Measurements from ENCODE around the gene LCE7A. TPM values are rescaled to one million over a fixed set of nuclear protein-coding genes. Genes with fewer than 3 reads are reported as not detected.

Gene LCE7A
- total and polyA plus RNA-seq, 2 of the 4 experiments (the other 2 are of a cell fraction) = not detected

GRCh38 chr1:152870831-152871730 lies 11.3 kb downstream of the LCE7A start:
- Histone ChIP-seq H4K5ac (ENCODE audit: low read depth, low read length) (no peak overlapping the region), H4K20me1 (ENCODE audit: insufficient read depth, low read length) (no peaks in the 10 kb centered on the region), H2AFZ (replicated peaks; ENCODE audit: low read length, poor library complexity) (no peak overlapping the region), H3K27ac (ENCODE audit: insufficient read depth, low read length) (no peak overlapping the region), H2BK15ac (ENCODE audit: low read depth, low read length) (no peak overlapping the region), H3K36me3 (ENCODE audit: control insufficient read depth, insufficient read depth, low read length) (no peaks in the 10 kb centered on the region), H3K14ac (replicated peaks; ENCODE audit: low read depth, low read length) (no peak overlapping the region), H3K56ac (ENCODE audit: extremely low read depth, insufficient read depth, low read length) (no peak overlapping the region), H3K4me2 (ENCODE audit: low read depth, low read length) (no peak overlapping the region), H2BK5ac (ENCODE audit: low read depth, low read length, poor library complexity, severe bottlenecking) (no peak overlapping the region), H2AK5ac (ENCODE audit: low read depth, low read length) (no peak overlapping the region), H4K91ac (ENCODE audit: insufficient read depth, low read depth, low read length) (no peak overlapping the region), H3K4me3 (ENCODE audit: insufficient read depth, low read depth, low read length) (no peak overlapping the region), H2BK20ac (ENCODE audit: low read depth, low read length) (no peak overlapping the region), H2BK120ac (ENCODE audit: low read depth, low read length) (no peak overlapping the region), H3K9ac (ENCODE audit: low read depth, low read length) (no peak overlapping the region), H3K9me1 (ENCODE audit: insufficient read depth, low read length) (no peaks in the 10 kb centered on the region), H3K18ac (ENCODE audit: low read depth, low read length) (no peak overlapping the region), H3K9me3 (ENCODE audit: control insufficient read depth, insufficient read depth, low read length) (no peaks in the 10 kb centered on the region), H3K79me1 (ENCODE audit: low read depth in 1 of 2, low read length in 2 of 2) (no peaks in the 10 kb centered on the region), H3K27me3 (ENCODE audit: control insufficient read depth, insufficient read depth, low read length) (no peaks in the 10 kb centered on the region), H3K4me1 (ENCODE audit: control insufficient read depth, insufficient read depth, low read length) (no peaks in the 10 kb centered on the region), H2AK9ac (replicated peaks; ENCODE audit: low read depth, low read length, poor library complexity) (no peak overlapping the region), H3K23ac (ENCODE audit: low read depth, low read length) (no peak overlapping the region), H4K8ac (ENCODE audit: low read depth in 2 of 2, low read length in 2 of 2) (no peak overlapping the region), H3K4ac (ENCODE audit: low read depth, low read length) (no peak overlapping the region)
- WGBS, 2 experiments (ENCODE audit: extremely low coverage in 2 of 2, insufficient read length in 1 of 2) = no CpG with 5 or more reads among the region's 17 CpGs
- TF ChIP-seq CTCF (conservative IDR thresholded peaks at IDR 0.05; ENCODE audit: low read depth, low read length) (peak; percentile 42), MXI1 (IDR thresholded peaks at IDR 0.05; ENCODE audit: borderline replicate concordance, low read depth, low read length) (no peak), RFX5 (IDR thresholded peaks at IDR 0.05; ENCODE audit: low read depth, low read length) (no peak), NFE2L2 (IDR thresholded peaks at IDR 0.05; ENCODE audit: low read depth, low read length) (no peak), RCOR1 (IDR thresholded peaks at IDR 0.05; ENCODE audit: insufficient replicate concordance, low read length) (no peak), SMC3 (IDR thresholded peaks at IDR 0.05; ENCODE audit: low read depth, low read length) (peak; percentile 28; the same call in 1 of the 2 replicates), RAD21 (IDR thresholded peaks at IDR 0.05; ENCODE audit: low read length) (peak; percentile 40)
- dilution Hi-C loops (cut with HindIII; ENCODE audit: low sequenced_read_pairs, unreplicated experiment) (no loop called here), in situ Hi-C loops (cut with MboI; ENCODE audit: low sequenced_read_pairs) (loop anchor here (5.0 kb wide), 1 partner anchor 356 kb away; no protein-coding TSS in a partner anchor), intact Hi-C loops (cut with micrococcal nuclease) (loop anchor here (1.0 kb wide), 1 partner anchor 352 kb away; no protein-coding TSS in a partner anchor)
- POLR2A ChIA-PET (ENCODE audit: unreplicated experiment) = no interaction called here
- CTCF ChIA-PET = interaction anchor here (1.0 kb wide), 1 partner anchor 15 kb away, joined by 3 read pairs; no protein-coding TSS in a partner anchor
- no peak for ATAC-seq (ENCODE audit: low read depth)
- peak; percentile 1 for DNase-seq
- BruUV-seq (replicated peaks) = no TSS peak
